Progenitor cell of endocrine pancreas (in vitro differentiated cells): ENCODE measurements around the gene ABCC10. TPM values are rescaled to one million over a fixed set of nuclear protein-coding genes. Genes with fewer than 3 reads are reported as not detected.

Experiments used
- DNase-seq: peaks from one replicate; pipeline ENCODE4 v3.0.0; 2021; ENCODE audit warnings: low spot score; ENCODE audit not compliant: unreplicated experiment
- H3K27ac Mint-ChIP-seq: 2 replicates; pipeline ENCODE4 v1.8.0; 2021; ENCODE audit warnings: mild to moderate bottlenecking, moderate library complexity, mixed read lengths
- H3K27me3 Mint-ChIP-seq: 2 replicates; pipeline ENCODE4 v1.8.0; 2021; ENCODE audit warnings: mixed read lengths
- H3K36me3 Mint-ChIP-seq: 2 replicates; pipeline ENCODE4 v1.8.0; 2022; ENCODE audit warnings: mixed read lengths; ENCODE audit not compliant: insufficient read depth
- H3K4me1 Mint-ChIP-seq: 2 replicates; pipeline ENCODE4 v1.8.0; 2021; ENCODE audit warnings: low read depth, mixed read lengths
- H3K4me3 Mint-ChIP-seq: 2 replicates; pipeline ENCODE4 v1.8.0; 2021; ENCODE audit warnings: low read depth, mild to moderate bottlenecking, moderate library complexity, mixed read lengths
- H3K9me3 Mint-ChIP-seq: 2 replicates; pipeline ENCODE4 v1.8.0; 2021; ENCODE audit warnings: low read depth, mixed read lengths
- total RNA-seq: library from RNA; stranded (reverse); gene quantifications from 2 replicates; pipeline ENCODE4 v1.2.1, GENCODE V29; 2021
- TF ChIP-seq, protein P1 (sequence below): fragments of 200-600 bp; sonication (generic); IDR thresholded peaks from one replicate; pipeline ENCODE4 v1.5.0; 2021; ENCODE audit warnings: antibody characterized with exemption, mild to moderate bottlenecking; ENCODE audit not compliant: unreplicated experiment

ABCC10 gene
- total RNA-seq, 1 donor from 2014 or later: 68.8 TPM

DNA sequence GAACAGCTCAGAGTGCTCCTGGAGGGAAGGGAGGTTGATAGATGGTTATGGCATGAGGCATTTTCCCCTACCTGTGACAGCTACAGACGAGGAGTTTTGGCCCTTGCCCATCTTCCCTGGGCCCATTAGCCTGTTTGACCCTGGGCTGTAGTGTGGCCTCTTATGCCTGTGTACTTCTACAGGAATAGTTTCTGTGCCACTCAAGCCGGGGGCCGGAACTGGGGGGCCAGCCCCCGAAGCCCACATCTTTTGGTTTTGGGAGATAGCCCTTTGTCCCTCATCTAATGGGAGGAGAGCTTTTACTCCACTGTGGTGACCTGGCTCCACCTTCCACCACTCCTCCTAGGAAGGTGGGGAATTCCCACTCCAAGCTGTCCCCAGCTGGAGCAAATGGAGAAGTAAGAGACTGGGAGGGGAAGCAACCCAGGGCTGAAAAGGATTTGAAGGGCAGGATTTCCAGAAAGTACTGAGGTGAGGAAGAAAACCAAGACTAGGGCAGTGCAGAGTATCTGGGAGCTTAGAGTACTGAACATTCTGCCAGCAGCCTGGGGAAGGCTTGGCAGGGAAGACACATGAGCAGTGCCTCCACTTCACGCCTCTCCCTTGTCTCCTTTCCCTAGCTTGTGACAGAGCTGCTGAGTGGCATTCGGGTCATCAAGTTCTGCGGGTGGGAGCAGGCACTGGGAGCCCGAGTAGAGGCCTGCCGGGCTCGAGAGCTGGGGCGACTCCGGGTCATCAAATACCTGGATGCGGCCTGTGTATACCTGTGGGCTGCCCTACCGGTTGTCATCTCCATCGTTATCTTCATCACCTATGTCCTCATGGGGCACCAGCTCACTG is 6.9 kb downstream of the ABCC10 start:
- TF ChIP-seq, protein P1, sequence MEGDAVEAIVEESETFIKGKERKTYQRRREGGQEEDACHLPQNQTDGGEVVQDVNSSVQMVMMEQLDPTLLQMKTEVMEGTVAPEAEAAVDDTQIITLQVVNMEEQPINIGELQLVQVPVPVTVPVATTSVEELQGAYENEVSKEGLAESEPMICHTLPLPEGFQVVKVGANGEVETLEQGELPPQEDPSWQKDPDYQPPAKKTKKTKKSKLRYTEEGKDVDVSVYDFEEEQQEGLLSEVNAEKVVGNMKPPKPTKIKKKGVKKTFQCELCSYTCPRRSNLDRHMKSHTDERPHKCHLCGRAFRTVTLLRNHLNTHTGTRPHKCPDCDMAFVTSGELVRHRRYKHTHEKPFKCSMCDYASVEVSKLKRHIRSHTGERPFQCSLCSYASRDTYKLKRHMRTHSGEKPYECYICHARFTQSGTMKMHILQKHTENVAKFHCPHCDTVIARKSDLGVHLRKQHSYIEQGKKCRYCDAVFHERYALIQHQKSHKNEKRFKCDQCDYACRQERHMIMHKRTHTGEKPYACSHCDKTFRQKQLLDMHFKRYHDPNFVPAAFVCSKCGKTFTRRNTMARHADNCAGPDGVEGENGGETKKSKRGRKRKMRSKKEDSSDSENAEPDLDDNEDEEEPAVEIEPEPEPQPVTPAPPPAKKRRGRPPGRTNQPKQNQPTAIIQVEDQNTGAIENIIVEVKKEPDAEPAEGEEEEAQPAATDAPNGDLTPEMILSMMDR: no peak
- Mint-ChIP-seq H3K27ac (peak overlapping the region; percentile 90), H3K9me3 (no peaks in the 10 kb centered on the region), H3K36me3 (peaks cover 2% of the 10 kb centered on the region), H3K4me1 (peaks cover 2% of the 10 kb centered on the region), H3K27me3 (no peaks in the 10 kb centered on the region), H3K4me3 (no peak overlapping the region)
- DNase-seq: no peak

DNA sequence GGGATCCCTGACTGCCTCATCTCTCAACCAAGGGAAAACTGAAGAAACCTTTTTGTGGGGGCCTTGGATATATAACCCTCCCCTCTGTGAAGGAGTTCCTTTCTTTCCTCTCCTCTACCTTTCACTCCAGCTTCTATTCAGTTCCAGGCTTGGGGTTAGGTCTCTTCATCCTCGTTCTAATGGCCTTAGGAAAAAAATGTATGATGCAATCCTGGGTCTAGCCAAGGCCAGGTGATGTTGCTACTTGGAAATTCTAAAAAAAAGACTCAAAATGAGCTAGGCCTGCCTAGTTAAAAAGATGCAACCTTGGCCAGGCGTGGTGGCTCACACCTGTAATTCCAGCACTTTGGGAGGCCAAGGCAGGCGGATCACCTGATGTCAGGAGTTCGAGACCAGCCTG is 7.6 kb downstream of the ABCC10 start:
- TF ChIP-seq, protein P1: no peak

GRCh38 chr6:43435682-43436437 is 8.5 kb downstream of the ABCC10 start:
- peaks cover 2% of the 10 kb centered on the region for H3K4me1 Mint-ChIP-seq
- DNase-seq: no peak
- TF ChIP-seq, protein P1: no peak
- no peaks in the 10 kb centered on the region for H3K27me3 Mint-ChIP-seq
- H3K4me3 Mint-ChIP-seq: no peak overlapping the region
- no peaks in the 10 kb centered on the region for H3K9me3 Mint-ChIP-seq
- H3K36me3 Mint-ChIP-seq: peaks cover 3% of the 10 kb centered on the region
- H3K27ac Mint-ChIP-seq: peak overlapping the region; percentile 41

More for the DNA sequence above, 7.6 kb downstream of the ABCC10 start:
- no peak overlapping the region for H3K4me3 Mint-ChIP-seq
- H3K27me3 Mint-ChIP-seq: no peaks in the 10 kb centered on the region
- peaks cover 2% of the 10 kb centered on the region for H3K36me3 Mint-ChIP-seq
- DNase-seq: no peak
- no peak overlapping the region for H3K27ac Mint-ChIP-seq
- peaks cover 2% of the 10 kb centered on the region for H3K4me1 Mint-ChIP-seq
- no peaks in the 10 kb centered on the region for H3K9me3 Mint-ChIP-seq

- Mint-ChIP-seq H3K4me1 (peaks cover 2% of the 10 kb centered on the region), H3K4me3 (no peak overlapping the region), H3K27me3 (no peaks in the 10 kb centered on the region), H3K9me3 (no peaks in the 10 kb centered on the region), H3K36me3 (peaks cover 2% of the 10 kb centered on the region), H3K27ac (peak overlapping the region; percentile 71)
- DNase-seq: no peak
- TF ChIP-seq, protein P1: no peak
These were observed 9.4 kb downstream of the ABCC10 start for GRCh38 chr6:43436577-43437282.

DNA sequence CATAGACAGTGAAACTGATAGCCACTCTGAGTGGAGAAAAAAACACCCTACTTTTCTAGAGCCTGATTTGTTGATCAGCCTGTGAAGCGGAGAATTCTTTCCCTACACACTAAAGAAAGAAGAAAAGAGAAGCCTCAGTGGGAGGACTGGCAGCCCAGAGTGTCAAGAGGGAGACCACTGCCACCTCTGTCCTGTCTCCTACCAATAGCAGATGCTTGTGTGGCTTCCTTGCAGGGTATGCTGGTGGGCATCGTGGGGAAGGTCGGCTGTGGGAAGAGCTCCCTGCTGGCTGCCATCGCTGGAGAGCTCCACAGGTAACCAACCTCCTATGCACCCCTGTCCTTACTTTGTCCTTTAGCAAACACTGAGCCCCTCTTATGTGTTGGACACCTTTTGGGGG is 10.4 kb downstream of the ABCC10 start:
- Mint-ChIP-seq H3K4me1 (peaks cover 2% of the 10 kb centered on the region), H3K4me3 (no peak overlapping the region), H3K27me3 (no peaks in the 10 kb centered on the region), H3K9me3 (no peaks in the 10 kb centered on the region), H3K36me3 (peaks cover 1% of the 10 kb centered on the region), H3K27ac (no peak overlapping the region)
- DNase-seq: no peak
- TF ChIP-seq, protein P1: no peak
